H1 (cell line): Measurements from ENCODE around the gene EXOG.

ENCODE experiments used
- CTCF ChIP-seq, 3 experiments: IDR thresholded peaks; 1 replicate in 2 of 3; 2 replicates in 1 of 3; pipeline versions ENCODE4 v1.5.1 to v1.6.1; 2011; ENCODE audit warnings: low read length in 3 of 3, mild to moderate bottlenecking in 3 of 3, inconsistent platforms in 2 of 3, low read depth in 1 of 3, moderate library complexity in 1 of 3; ENCODE audit not compliant: insufficient read depth in 1 of 3; ENCODE audit errors: control extremely low read depth in 1 of 3
- HDAC2 ChIP-seq, 2 experiments: fragments of 300-600 bp in 1 of 2; sonication (generic) in 1 of 2; IDR thresholded peaks; 2 replicates each; pipeline ENCODE4 v1.6.1; 2011 to 2012; ENCODE audit warnings: low read depth in 2 of 2, low read length in 2 of 2, mild to moderate bottlenecking in 2 of 2, moderate library complexity in 2 of 2, borderline replicate concordance in 1 of 2, inconsistent platforms in 1 of 2
- MAX ChIP-seq: IDR thresholded peaks from 2 replicates; pipeline ENCODE4 v1.6.1; 2012; ENCODE audit warnings: inconsistent platforms
- RAD21 ChIP-seq, 2 experiments: IDR thresholded peaks in 1 of 2; conservative IDR thresholded peaks in 1 of 2; 2 replicates each; pipeline ENCODE4 v1.6.1; 2011; ENCODE audit warnings: low read depth in 2 of 2, low read length in 2 of 2, improper control_type of control experiment in 1 of 2, inconsistent platforms in 1 of 2, mild to moderate bottlenecking in 1 of 2, moderate library complexity in 1 of 2
- SIRT6 ChIP-seq: IDR thresholded peaks from one replicate; pipeline ENCODE4 v1.7.1; 2012; ENCODE audit warnings: low read length, inconsistent platforms
- TF ChIP-seq, protein P1 (sequence below): IDR thresholded peaks from 2 replicates; pipeline ENCODE4 v1.6.1; 2011; ENCODE audit warnings: low read length, improper control_type of control experiment

DNA sequence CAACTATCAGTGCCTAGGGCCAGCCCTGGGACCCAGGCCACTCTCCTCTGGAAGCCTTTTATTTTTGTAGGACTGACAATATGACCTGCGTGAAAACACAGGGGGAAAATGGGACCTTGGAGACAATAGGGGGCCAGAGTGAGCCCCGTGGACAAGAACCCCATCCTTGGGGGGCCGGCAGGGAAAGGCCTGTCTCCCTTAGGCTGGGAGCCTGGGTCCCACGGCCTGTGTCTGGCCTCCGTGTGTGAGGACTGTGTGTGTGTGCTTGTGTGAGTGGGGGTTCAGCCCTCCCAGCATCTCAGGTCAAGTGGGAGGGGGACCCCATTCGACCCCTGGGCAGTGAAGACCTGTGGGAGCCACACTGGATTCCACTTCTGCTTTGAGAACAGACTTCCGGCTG is 53.3 kb downstream of the EXOG start:
- TF ChIP-seq CTCF (IDR thresholded peaks at IDR 0.05; ENCODE audit: control extremely low read depth in 1 of 3, insufficient read depth in 1 of 3, low read depth in 1 of 3, low read length in 3 of 3), result no peak
- no peak for TF ChIP-seq HDAC2 (IDR thresholded peaks at IDR 0.05; ENCODE audit: borderline replicate concordance in 1 of 2, low read depth in 2 of 2, low read length in 2 of 2)
- no peak for TF ChIP-seq RAD21 (IDR thresholded peaks at IDR 0.05 in 1 of 2, conservative IDR thresholded peaks at IDR 0.05 in 1 of 2; ENCODE audit: low read depth in 2 of 2, low read length in 2 of 2)
- no peak for TF ChIP-seq MAX
- TF ChIP-seq SIRT6, result no peak
- TF ChIP-seq, protein P1, sequence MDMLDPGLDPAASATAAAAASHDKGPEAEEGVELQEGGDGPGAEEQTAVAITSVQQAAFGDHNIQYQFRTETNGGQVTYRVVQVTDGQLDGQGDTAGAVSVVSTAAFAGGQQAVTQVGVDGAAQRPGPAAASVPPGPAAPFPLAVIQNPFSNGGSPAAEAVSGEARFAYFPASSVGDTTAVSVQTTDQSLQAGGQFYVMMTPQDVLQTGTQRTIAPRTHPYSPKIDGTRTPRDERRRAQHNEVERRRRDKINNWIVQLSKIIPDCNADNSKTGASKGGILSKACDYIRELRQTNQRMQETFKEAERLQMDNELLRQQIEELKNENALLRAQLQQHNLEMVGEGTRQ, result no peak
